GM23248 (cell line): ENCODE data around the gene SMC4. TPM values are rescaled to one million over a fixed set of nuclear protein-coding genes. Genes with fewer than 3 reads are reported as not detected.

Experiments
- DNase-seq: peaks from one replicate; pipeline ENCODE4 v3.0.0-alpha.2; 2015
- H2AFZ ChIP-seq: fragments of 200-600 bp; sonication (generic); 2 replicates; pipeline ENCODE4 v1.6.1; 2016; ENCODE audit warnings: antibody characterized with exemption
- H3F3A ChIP-seq: fragments of 200-600 bp; sonication (generic); 2 replicates; pipeline ENCODE4 v1.6.1; 2016; ENCODE audit warnings: mild to moderate bottlenecking, antibody characterized with exemption, mixed run types; ENCODE audit not compliant: insufficient read depth
- H3K27ac ChIP-seq: fragments of 200-600 bp; sonication (generic); 2 replicates; pipeline ENCODE4 v1.5.1; 2016; ENCODE audit warnings: mild to moderate bottlenecking
- H3K27me3 ChIP-seq: fragments of 200-600 bp; sonication (generic); replicated peaks from 2 replicates; pipeline ENCODE4 v1.6.1; 2016; ENCODE audit warnings: mild to moderate bottlenecking; ENCODE audit not compliant: insufficient read depth
- H3K36me3 ChIP-seq: fragments of 200-600 bp; sonication (generic); 2 replicates; pipeline ENCODE4 v1.6.1; 2016; ENCODE audit warnings: low read depth, mild to moderate bottlenecking
- H3K4me1 ChIP-seq: fragments of 200-600 bp; sonication (generic); 2 replicates; pipeline ENCODE4 v1.6.1; 2016; ENCODE audit warnings: mild to moderate bottlenecking; ENCODE audit not compliant: insufficient read depth
- H3K4me2 ChIP-seq: fragments of 200-600 bp; sonication (generic); one replicate; pipeline ENCODE4 v1.6.1; 2016; ENCODE audit warnings: mild to moderate bottlenecking; ENCODE audit not compliant: unreplicated experiment
- H3K4me3 ChIP-seq: fragments of 200-600 bp; sonication (generic); 2 replicates; pipeline ENCODE4 v1.5.1; 2016; ENCODE audit warnings: mild to moderate bottlenecking
- H3K79me2 ChIP-seq: fragments of 200-600 bp; sonication (generic); 2 replicates; pipeline ENCODE4 v1.6.1; 2016; ENCODE audit warnings: mild to moderate bottlenecking; ENCODE audit not compliant: insufficient read depth
- H3K9ac ChIP-seq: fragments of 200-600 bp; sonication (generic); 2 replicates; pipeline ENCODE4 v1.6.1; 2016; ENCODE audit warnings: mild to moderate bottlenecking
- H3K9me2 ChIP-seq: fragments of 200-600 bp; sonication (generic); 2 replicates; pipeline ENCODE4 v1.6.1; 2016; ENCODE audit warnings: mixed run types, mild to moderate bottlenecking, moderate library complexity; ENCODE audit not compliant: insufficient read depth
- H3K9me3 ChIP-seq: fragments of 200-600 bp; sonication (generic); one replicate; pipeline ENCODE4 v1.6.1; 2017; ENCODE audit warnings: low read depth
- H4K20me1 ChIP-seq: fragments of 200-600 bp; sonication (generic); 2 replicates; pipeline ENCODE4 v1.6.0; 2016; ENCODE audit not compliant: insufficient read depth
- EZH2 ChIP-seq: fragments of 200-600 bp; sonication (generic); IDR thresholded peaks from 2 replicates; pipeline ENCODE4 v1.6.1; 2018; ENCODE audit warnings: antibody characterized with exemption, mild to moderate bottlenecking; ENCODE audit not compliant: insufficient read depth, poor library complexity, severe bottlenecking
- EZH2phosphoT487 ChIP-seq: fragments of 200-600 bp; sonication (generic); IDR thresholded peaks from 2 replicates; pipeline ENCODE4 v1.6.1; 2018; ENCODE audit warnings: antibody characterized with exemption, moderate library complexity, mild to moderate bottlenecking, low read depth; ENCODE audit not compliant: insufficient read depth
- WGBS, 2 experiments: methylation state at CpG; one replicate each; pipeline ENCODE4 v1.1.6; 2015 to 2017; ENCODE audit warnings: low lambda C conversion rate in 2 of 2, low coverage in 1 of 2; ENCODE audit errors: missing lambda C conversion rate in 2 of 2; 5-methylcytosine and 5-hydroxymethylcytosine counted together
- in situ Hi-C: fragments of 300-500 bp; cut with MboI; formaldehyde crosslinking; loops from 2 replicates; pipeline ENCODE4 v1.15.0; 2020
- polyA plus RNA-seq: library from polyadenylated mRNA; unstranded; fragments of >200 nt; fragmentation: Nextera tagmentation; extraction: Ambion mirVana; gene quantifications from 2 replicates; pipeline ENCODE4 v1.2.1, GENCODE V29; 2016
- total RNA-seq: library from RNA; depleted of rRNA; stranded (reverse); fragments of >200 nt; shearing (Covaris generic); gene quantifications from 2 replicates; pipeline ENCODE4 v1.2.3, GENCODE V29; 2014

The SMC4 gene
- total and polyA plus RNA-seq, 2 experiments from 2014 or later: 69.7 to 73.6 TPM

- in situ Hi-C loops: no loop called here
- TF ChIP-seq EZH2: no peak
- TF ChIP-seq EZH2phosphoT487: no peak
- Histone ChIP-seq H3K4me1 (peaks cover 45% of the 10 kb centered on the region), H3K27ac (peak overlapping the region; percentile 69), H3K36me3 (no peaks in the 10 kb centered on the region), H3K27me3 (no peaks in the 10 kb centered on the region), H4K20me1 (no peaks in the 10 kb centered on the region), H3K4me2 (peak overlapping the region; percentile 21), H3K9me2 (no peaks in the 10 kb centered on the region), H2AFZ (0 out of 2 replicates have a peak overlapping the region, but pooled peaks have one; percentile 1), H3F3A (peaks cover 53% of the 10 kb centered on the region), H3K9ac (peak overlapping the region; percentile 49), H3K4me3 (peak overlapping the region; percentile 6; the same call in 1 of the 2 replicates), H3K9me3 (no peaks in the 10 kb centered on the region), H3K79me2 (no peaks in the 10 kb centered on the region)
- DNase-seq: peak; percentile 84
- 13 to 23% methylated on average over 5 of the region's 5 CpGs for WGBS, 2 experiments
Observed at GRCh38 chr3:160478338-160478737, 78.9 kb downstream of the SMC4 start.

DNA sequence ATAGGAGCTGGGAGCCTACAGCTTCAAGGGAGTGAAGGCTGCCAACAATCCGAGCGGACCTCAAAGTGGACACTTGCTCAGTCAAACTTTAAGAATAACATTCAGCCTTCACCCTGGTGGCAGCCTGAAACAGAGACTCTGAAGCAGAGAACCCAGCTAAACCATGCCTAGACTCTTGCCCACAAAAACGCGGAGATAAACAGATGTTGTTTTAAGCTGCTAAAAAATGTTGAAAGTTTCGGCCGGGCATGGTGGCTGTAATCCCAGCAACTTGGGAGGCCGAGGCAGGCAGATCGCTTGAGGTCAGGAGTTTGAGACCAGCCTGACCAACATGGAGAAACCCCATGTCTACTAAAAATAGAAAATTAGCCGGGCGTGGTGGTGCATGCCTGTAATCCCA, 79.9 kb downstream of the SMC4 start:
- peaks cover 42% of the 10 kb centered on the region for H3F3A ChIP-seq
- WGBS, 2 experiments: 95 to 97% methylated on average over 10 of the region's 10 CpGs
- H4K20me1 ChIP-seq: no peaks in the 10 kb centered on the region
- DNase-seq: no peak
- in situ Hi-C loops: no loop called here
- TF ChIP-seq EZH2phosphoT487 (no peak), EZH2 (no peak)
- no peak overlapping the region for H3K9ac ChIP-seq
- no peaks in the 10 kb centered on the region for H3K27me3 ChIP-seq
- no peaks in the 10 kb centered on the region for H3K9me2 ChIP-seq
- no peak overlapping the region for H3K4me2 ChIP-seq
- H3K27ac ChIP-seq: no peak overlapping the region
- no peaks in the 10 kb centered on the region for H3K36me3 ChIP-seq
- no peaks in the 10 kb centered on the region for H3K9me3 ChIP-seq
- no peak overlapping the region for H2AFZ ChIP-seq
- H3K4me1 ChIP-seq: peaks cover 34% of the 10 kb centered on the region
- H3K4me3 ChIP-seq: no peak overlapping the region
- no peaks in the 10 kb centered on the region for H3K79me2 ChIP-seq

DNA sequence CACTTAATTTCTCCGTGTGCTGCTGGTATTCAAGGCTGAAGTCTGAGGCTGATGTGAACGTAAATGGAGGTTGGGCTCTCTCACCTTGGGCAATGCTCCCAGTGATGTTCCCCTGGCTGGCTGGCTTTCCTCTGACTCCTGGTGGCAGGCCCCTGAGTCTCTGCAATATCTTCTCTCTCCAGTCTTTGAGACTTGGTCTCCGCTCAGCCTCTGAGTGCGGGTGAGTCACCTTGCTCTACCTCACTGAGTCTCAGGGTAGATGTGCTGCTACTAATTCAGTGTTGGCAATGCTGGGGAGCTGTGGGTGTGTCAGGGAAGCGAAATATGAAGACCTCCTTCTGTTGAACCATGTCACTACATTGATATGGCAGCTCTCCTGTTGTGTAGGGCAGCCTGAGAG, 81.5 kb downstream of the SMC4 start:
- WGBS, 2 experiments: 97 to 98% methylated on average over 5 of the region's 5 CpGs
- H3K9me3 ChIP-seq: no peaks in the 10 kb centered on the region
- in situ Hi-C loops: loop anchor here (10.0 kb wide), 1 partner anchor 46 kb away; no protein-coding TSS in a partner anchor

DNA sequence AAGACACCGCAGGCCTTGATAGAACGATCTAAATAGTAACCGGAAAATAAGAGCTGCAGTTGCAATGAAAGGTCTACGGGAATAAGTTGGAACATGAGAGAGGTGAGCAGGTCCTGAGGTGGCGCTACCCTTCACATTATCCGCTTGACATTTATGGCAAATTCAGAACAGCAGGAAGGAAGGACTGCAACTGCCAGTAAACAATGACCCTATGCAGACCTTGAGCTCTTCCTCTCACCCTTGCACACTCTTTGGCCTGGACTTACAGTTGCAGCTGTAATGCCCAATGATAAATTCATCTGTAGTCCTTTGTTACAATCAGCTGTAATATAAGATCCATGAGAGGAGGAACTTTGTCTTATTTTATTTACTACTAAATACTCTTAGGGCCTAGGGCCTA, 82.4 kb downstream of the SMC4 start:
- TF ChIP-seq EZH2: no peak
- TF ChIP-seq EZH2phosphoT487: no peak
- in situ Hi-C loops: loop anchor here (10.0 kb wide), 1 partner anchor 47 kb away; no protein-coding TSS in a partner anchor
- 99% methylated on average over 6 of the region's 6 CpGs for WGBS, 2 experiments

More for the DNA sequence above, 81.5 kb downstream of the SMC4 start:
- no peaks in the 10 kb centered on the region for H3K27me3 ChIP-seq
- no peaks in the 10 kb centered on the region for H3K79me2 ChIP-seq
- H3K4me2 ChIP-seq: no peak overlapping the region
- TF ChIP-seq EZH2 (no peak), EZH2phosphoT487 (no peak)
- H3K9ac ChIP-seq: no peak overlapping the region
- no peaks in the 10 kb centered on the region for H4K20me1 ChIP-seq
- H3K4me1 ChIP-seq: peaks cover 21% of the 10 kb centered on the region
- no peaks in the 10 kb centered on the region for H3K9me2 ChIP-seq
- H2AFZ ChIP-seq: no peak overlapping the region
- no peak overlapping the region for H3K4me3 ChIP-seq
- H3K36me3 ChIP-seq: no peaks in the 10 kb centered on the region
- peak; percentile 40 for DNase-seq
- H3K27ac ChIP-seq: no peak overlapping the region
- peaks cover 30% of the 10 kb centered on the region for H3F3A ChIP-seq

More for the DNA sequence above, 82.4 kb downstream of the SMC4 start:
- Histone ChIP-seq H3K9me2 (no peaks in the 10 kb centered on the region), H3K27ac (no peak overlapping the region), H2AFZ (no peak overlapping the region), H3K4me1 (peaks cover 23% of the 10 kb centered on the region), H3K36me3 (no peaks in the 10 kb centered on the region), H3K4me2 (no peak overlapping the region), H3K4me3 (no peak overlapping the region), H3K79me2 (no peaks in the 10 kb centered on the region), H3F3A (peaks cover 35% of the 10 kb centered on the region), H4K20me1 (no peaks in the 10 kb centered on the region), H3K9ac (no peak overlapping the region), H3K27me3 (no peaks in the 10 kb centered on the region), H3K9me3 (no peaks in the 10 kb centered on the region)
- no peak for DNase-seq
